NCI-H510A treated with DMSO at 0.1 percent for 48 hours (cell line): ENCODE measurements around the gene BBX.
"Not testable (repeated sequence)": the region's sequence is repeated elsewhere in the genome, so short reads cannot be mapped to it uniquely, and the experiment has no call there.

ENCODE experiments used
- DNase-seq: peaks from one replicate; lab custom pipeline; 2025; lab: John Stamatoyannopoulos, UW

BBX gene

GRCh38 chr3:107687056-107687581 is 164.4 kb downstream of the BBX start:
- no peak for DNase-seq

GRCh38 chr3:107689355-107689754 is 166.6 kb downstream of the BBX start:
- DNase-seq = peak; percentile 57

- DNase-seq = peak; percentile 8
Observed at GRCh38 chr3:107690522-107691138, 167.9 kb downstream of the BBX start.

GRCh38 chr3:107691984-107692383 is 169.2 kb downstream of the BBX start:
- not testable (repeated sequence) for DNase-seq

- DNase-seq = not testable (repeated sequence)
Observed at GRCh38 chr3:107697348-107697747, 174.6 kb downstream of the BBX start.

- not testable (repeated sequence) for DNase-seq
Observed at GRCh38 chr3:107697855-107698254, 175.1 kb downstream of the BBX start.

- DNase-seq = no peak
Observed at GRCh38 chr3:107699682-107700081, 176.9 kb downstream of the BBX start.

GRCh38 chr3:107701299-107701698 is 178.5 kb downstream of the BBX start:
- DNase-seq = no peak

- DNase-seq = no peak
Observed at GRCh38 chr3:107704477-107704876, 181.7 kb downstream of the BBX start.

- no peak for DNase-seq
Observed at GRCh38 chr3:107705046-107705445, 182.3 kb downstream of the BBX start.

GRCh38 chr3:107710851-107711250 is 188.1 kb downstream of the BBX start:
- DNase-seq = no peak

- DNase-seq = no peak
Observed at GRCh38 chr3:107716734-107717133, 194.0 kb downstream of the BBX start.

GRCh38 chr3:107718547-107718946 is 195.8 kb downstream of the BBX start:
- DNase-seq = no peak

- no peak for DNase-seq
Observed at GRCh38 chr3:107727102-107727501, 204.3 kb downstream of the BBX start.

- DNase-seq = no peak
Observed at GRCh38 chr3:107729686-107730085, 206.9 kb downstream of the BBX start.

- no peak for DNase-seq
Observed at GRCh38 chr3:107734317-107734716, 211.6 kb downstream of the BBX start.

- no peak for DNase-seq
Observed at GRCh38 chr3:107737914-107738313, 215.2 kb downstream of the BBX start.

- no peak for DNase-seq
Observed at GRCh38 chr3:107738486-107739183, 215.9 kb downstream of the BBX start.

GRCh38 chr3:107739227-107739626 is 216.5 kb downstream of the BBX start:
- DNase-seq = no peak

GRCh38 chr3:107740992-107741896 is 218.5 kb downstream of the BBX start:
- DNase-seq = no peak

- DNase-seq = no peak
Observed at GRCh38 chr3:107745354-107745753, 222.6 kb downstream of the BBX start.

GRCh38 chr3:107752202-107752990 is 229.6 kb downstream of the BBX start:
- peak; percentile 15 for DNase-seq
